GM12878 (cell line): ENCODE results near the gene IZUMO1R. TPM values are rescaled to one million over a fixed set of nuclear protein-coding genes. Genes with fewer than 3 reads are reported as not detected.

Source experiments
- ATAC-seq: fragments of 200-7000 bp; cut with Tn5 transposase; 3 replicates; pipeline ENCODE4 v1.9.1; 2020; ENCODE audit warnings: mild to moderate bottlenecking, moderate library complexity
- BruUV-seq: library from RNA; stranded (reverse); fragments of 400-500 nt; replicated peaks from 2 replicates; lab custom pipeline; 2021; lab: Mats Ljungman, UMichigan
- CTCF ChIA-PET: fragments of 300-600 bp; sonication (Branson Sonifier 250); formaldehyde crosslinking; extraction: SDS; loops from one replicate; lab custom pipeline; 2021; ENCODE audit warnings: inconsistent platforms; lab: Yijun Ruan, JAX
- POLR2A ChIA-PET: fragments of 350-600 bp; formaldehyde crosslinking; extraction: SDS; loops from one replicate; lab custom pipeline; 2021; ENCODE audit warnings: inconsistent platforms; lab: Charles Lee
- RAD21 ChIA-PET: fragments of 300-600 bp; sonication (Branson Sonifier 250); formaldehyde crosslinking; loops from one replicate; lab custom pipeline; 2023; ENCODE audit warnings: antibody characterized with exemption; ENCODE audit not compliant: unreplicated experiment; lab: Charles Lee
- SMC1A ChIA-PET: fragments of 300-600 bp; sonication (Branson Sonifier 250); formaldehyde crosslinking; loops from one replicate; lab custom pipeline; 2023; ENCODE audit not compliant: unreplicated experiment, uncharacterized antibody; lab: Charles Lee
- DNase-seq: peaks from one replicate; pipeline ENCODE4 v3.0.0-alpha.2; 2011; ENCODE audit warnings: low read depth, low spot score
- FAIRE-seq: peaks from 3 replicates; lab custom pipeline; 2011; peaks lifted over from hg19 to GRCh38; lab: Jason Lieb, UNC
- H2AFZ ChIP-seq: 2 replicates; pipeline ENCODE4 v1.6.0; 2011; ENCODE audit warnings: low read depth, low read length, control low read depth; ENCODE audit not compliant: control insufficient read depth
- H3K27ac ChIP-seq: 2 replicates; pipeline ENCODE4 v1.5.1; 2011; ENCODE audit warnings: control low read depth; ENCODE audit not compliant: control insufficient read depth, insufficient read depth
- H3K27me3 ChIP-seq, 2 experiments: replicated peaks in 1 of 2; 2 replicates each; pipeline versions ENCODE4 v1.6.0 to v1.6.1; 2011; ENCODE audit warnings: low read length in 1 of 2; ENCODE audit not compliant: control insufficient read depth in 2 of 2, insufficient read depth in 2 of 2
- H3K36me3 ChIP-seq, 2 experiments: 2 replicates each; pipeline ENCODE4 v1.5.1; 2011; ENCODE audit warnings: low read length in 1 of 2; ENCODE audit not compliant: control insufficient read depth in 2 of 2, insufficient read depth in 2 of 2
- H3K4me1 ChIP-seq: 2 replicates; pipeline ENCODE4 v1.6.1; 2011; ENCODE audit warnings: mild to moderate bottlenecking, low read length, moderate library complexity, mixed read lengths; ENCODE audit not compliant: control insufficient read depth, insufficient read depth
- H3K4me2 ChIP-seq: 2 replicates; pipeline ENCODE4 v1.6.0; 2011; ENCODE audit warnings: control low read depth; ENCODE audit not compliant: control insufficient read depth, insufficient read depth
- H3K4me3 ChIP-seq: fragments of 200-600 bp; sonication (generic); 2 replicates; pipeline ENCODE4 v1.5.1; 2016
- H3K79me2 ChIP-seq: 2 replicates; pipeline ENCODE4 v1.6.0; 2011; ENCODE audit warnings: low read length; ENCODE audit not compliant: control insufficient read depth, insufficient read depth
- H3K9ac ChIP-seq: 2 replicates; pipeline ENCODE4 v1.8.0; 2011; ENCODE audit warnings: low read length, control low read depth, mixed read lengths; ENCODE audit not compliant: control insufficient read depth, insufficient read depth
- H3K9me3 ChIP-seq: replicated peaks from 3 replicates; pipeline ENCODE4 v1.5.1; 2011; ENCODE audit warnings: mild to moderate bottlenecking, low read length; ENCODE audit not compliant: control insufficient read depth, insufficient read depth
- H4K20me1 ChIP-seq: 2 replicates; pipeline ENCODE4 v1.6.0; 2011; ENCODE audit not compliant: control insufficient read depth, insufficient read depth
- BHLHE40 ChIP-seq, 2 experiments: fragments of 450-650 bp in 1 of 2; IDR thresholded peaks; 2 replicates each; pipeline ENCODE4 v1.6.1; 2011 to 2017; ENCODE audit warnings: low read depth in 2 of 2, borderline replicate concordance in 1 of 2, improper control_type of control experiment in 1 of 2, low read length in 1 of 2, mild to moderate bottlenecking in 1 of 2
- DPF2 ChIP-seq: fragments of 450-650 bp; IDR thresholded peaks from 2 replicates; pipeline ENCODE4 v1.6.1; 2017; ENCODE audit warnings: mild to moderate bottlenecking
- GABPA ChIP-seq: IDR thresholded peaks from 2 replicates; pipeline ENCODE4 v1.6.1; 2014; ENCODE audit warnings: antibody characterized with exemption, low read depth, mild to moderate bottlenecking, inconsistent platforms
- HDGF ChIP-seq: fragments of 450-650 bp; IDR thresholded peaks from 2 replicates; pipeline ENCODE4 v1.6.1; 2016; ENCODE audit warnings: antibody characterized with exemption
- WGBS: methylation state at CpG from one replicate; pipeline ENCODE4 v1.1.6; 2016; ENCODE audit warnings: low lambda C conversion rate; ENCODE audit not compliant: insufficient replicate concordance, insufficient coverage; ENCODE audit errors: missing lambda C conversion rate; 5-methylcytosine and 5-hydroxymethylcytosine counted together
- in situ Hi-C: fragments of 300-500 bp; cut with MboI; formaldehyde crosslinking; loops from 9 replicates; pipeline ENCODE4 v1.14.3; 2018; ENCODE audit warnings: mixed read lengths
- intact Hi-C: fragments of 100-400 bp; cut with micrococcal nuclease; formaldehyde crosslinking; loops from one replicate; pipeline ENCODE4 v1.14.2; 2022; ENCODE audit not compliant: unreplicated experiment
- polyA plus RNA-seq, 11 experiments: library from polyadenylated mRNA; depleted of rRNA in 4 of 11; unstranded in 6 of 11; stranded (reverse) in 5 of 11; fragments of >200 nt; fragmentation: Nextera tagmentation in 4 of 11; fragmentation: Illumina TruSeq in 1 of 11; extraction: Ambion mirVana in 4 of 11; extraction: Trizol in 1 of 11; gene quantifications; 1 replicate in 1 of 11; 2 replicates in 10 of 11; pipeline versions ENCODE4 v1.2.1 to v1.2.3, GENCODE V29; 2011 to 2016; ENCODE audit warnings: inconsistent platforms in 2 of 11, missing spikeins in 2 of 11, low read depth in 1 of 11
- total RNA-seq, 4 experiments: library from RNA; depleted of rRNA in 3 of 4; stranded (reverse); fragments of >200 nt in 3 of 4; fragmentation: Illumina TruSeq in 1 of 4; extraction: Trizol in 1 of 4; gene quantifications; 2 replicates each; pipeline versions ENCODE4 v1.2.1 to v1.2.3, GENCODE V29; 2013 to 2021
- TF ChIP-seq, protein P1 (sequence below): IDR thresholded peaks from 2 replicates; pipeline ENCODE4 v1.6.1; 2012; ENCODE audit warnings: improper control_type of control experiment, low read depth, low read length; ENCODE audit not compliant: insufficient replicate concordance

Gene IZUMO1R
- total and polyA plus RNA-seq, 10 of the 15 experiments (the other 5 are each of a cell fraction or from before 2014, with no cell fraction given): not detected

DNA sequence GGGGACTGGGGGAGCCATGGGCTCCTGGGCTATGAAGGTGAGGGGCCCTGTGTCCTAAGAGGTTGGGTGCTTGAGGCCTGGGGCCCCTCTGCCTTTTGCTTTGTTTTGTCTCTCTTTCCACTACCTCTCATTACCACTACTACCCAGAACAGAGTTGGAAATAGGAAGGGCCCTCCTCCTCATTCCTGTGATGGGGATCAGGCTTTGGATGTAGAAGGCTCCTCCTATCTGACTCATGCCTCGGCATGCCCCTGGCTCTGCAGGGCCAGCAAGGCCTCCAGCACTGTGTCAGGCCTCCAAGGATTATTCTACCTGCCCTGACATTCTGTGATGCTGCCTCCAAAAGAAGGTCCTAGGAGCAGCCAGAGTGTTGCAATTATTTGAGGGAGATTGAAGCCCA is 766 bp downstream of the IZUMO1R start:
- H3K4me2 ChIP-seq: no peak overlapping the region
- H3K4me3 ChIP-seq: no peak overlapping the region
- no peak overlapping the region for H3K9ac ChIP-seq
- H2AFZ ChIP-seq: no peak overlapping the region
- H3K27me3 ChIP-seq: peaks cover 0 to 4% of the 10 kb centered on the region in 2 experiments; a peak in 1 of 4 replicates
- no peaks in the 10 kb centered on the region for H3K4me1 ChIP-seq
- H3K27ac ChIP-seq: no peak overlapping the region
- no peaks in the 10 kb centered on the region for H3K9me3 ChIP-seq
- no peaks in the 10 kb centered on the region for H4K20me1 ChIP-seq
- CTCF ChIA-PET: interaction anchor here (3.6 kb wide), 1 partner anchor 121 kb away, joined by 11 read pairs; no protein-coding TSS in a partner anchor
- SMC1A ChIA-PET: no interaction called here
- intact Hi-C loops: no loop called here
- FAIRE-seq (no peak), ATAC-seq (no peak), DNase-seq (no peak)
- no TSS peak for BruUV-seq
- TF ChIP-seq DPF2 (no peak), BHLHE40 (IDR thresholded peaks at IDR 0.05; ENCODE audit: borderline replicate concordance in 1 of 2, low read depth in 2 of 2, low read length in 1 of 2) (no peak), GABPA (no peak), HDGF (no peak)
- TF ChIP-seq, protein P1, sequence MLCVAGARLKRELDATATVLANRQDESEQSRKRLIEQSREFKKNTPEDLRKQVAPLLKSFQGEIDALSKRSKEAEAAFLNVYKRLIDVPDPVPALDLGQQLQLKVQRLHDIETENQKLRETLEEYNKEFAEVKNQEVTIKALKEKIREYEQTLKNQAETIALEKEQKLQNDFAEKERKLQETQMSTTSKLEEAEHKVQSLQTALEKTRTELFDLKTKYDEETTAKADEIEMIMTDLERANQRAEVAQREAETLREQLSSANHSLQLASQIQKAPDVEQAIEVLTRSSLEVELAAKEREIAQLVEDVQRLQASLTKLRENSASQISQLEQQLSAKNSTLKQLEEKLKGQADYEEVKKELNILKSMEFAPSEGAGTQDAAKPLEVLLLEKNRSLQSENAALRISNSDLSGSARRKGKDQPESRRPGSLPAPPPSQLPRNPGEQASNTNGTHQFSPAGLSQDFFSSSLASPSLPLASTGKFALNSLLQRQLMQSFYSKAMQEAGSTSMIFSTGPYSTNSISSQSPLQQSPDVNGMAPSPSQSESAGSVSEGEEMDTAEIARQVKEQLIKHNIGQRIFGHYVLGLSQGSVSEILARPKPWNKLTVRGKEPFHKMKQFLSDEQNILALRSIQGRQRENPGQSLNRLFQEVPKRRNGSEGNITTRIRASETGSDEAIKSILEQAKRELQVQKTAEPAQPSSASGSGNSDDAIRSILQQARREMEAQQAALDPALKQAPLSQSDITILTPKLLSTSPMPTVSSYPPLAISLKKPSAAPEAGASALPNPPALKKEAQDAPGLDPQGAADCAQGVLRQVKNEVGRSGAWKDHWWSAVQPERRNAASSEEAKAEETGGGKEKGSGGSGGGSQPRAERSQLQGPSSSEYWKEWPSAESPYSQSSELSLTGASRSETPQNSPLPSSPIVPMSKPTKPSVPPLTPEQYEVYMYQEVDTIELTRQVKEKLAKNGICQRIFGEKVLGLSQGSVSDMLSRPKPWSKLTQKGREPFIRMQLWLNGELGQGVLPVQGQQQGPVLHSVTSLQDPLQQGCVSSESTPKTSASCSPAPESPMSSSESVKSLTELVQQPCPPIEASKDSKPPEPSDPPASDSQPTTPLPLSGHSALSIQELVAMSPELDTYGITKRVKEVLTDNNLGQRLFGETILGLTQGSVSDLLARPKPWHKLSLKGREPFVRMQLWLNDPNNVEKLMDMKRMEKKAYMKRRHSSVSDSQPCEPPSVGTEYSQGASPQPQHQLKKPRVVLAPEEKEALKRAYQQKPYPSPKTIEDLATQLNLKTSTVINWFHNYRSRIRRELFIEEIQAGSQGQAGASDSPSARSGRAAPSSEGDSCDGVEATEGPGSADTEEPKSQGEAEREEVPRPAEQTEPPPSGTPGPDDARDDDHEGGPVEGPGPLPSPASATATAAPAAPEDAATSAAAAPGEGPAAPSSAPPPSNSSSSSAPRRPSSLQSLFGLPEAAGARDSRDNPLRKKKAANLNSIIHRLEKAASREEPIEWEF: no peak
- WGBS: 0% methylated on average over 1 of the region's 1 CpG
- no peaks in the 10 kb centered on the region for H3K79me2 ChIP-seq
- in situ Hi-C loops: no loop called here
- RAD21 ChIA-PET: no interaction called here
- H3K36me3 ChIP-seq: no peaks in the 10 kb centered on the region
- POLR2A ChIA-PET: no interaction called here
